Activated CD4-positive, CD25-positive, alpha-beta regulatory T cell treated with anti-CD3 and anti-CD28 coated beads, Interleukin-2, amount 50 U/mL, for 16 hours (primary cell): ENCODE measurements around the gene PTPRK.
A peak's percentile ranks its signal among the peaks of the same experiment; 100 is the strongest.

Source experiments
- DNase-seq: peaks from one replicate; pipeline ENCODE4 v3.0.0-alpha.2; 2020; ENCODE audit warnings: low read depth, low spot score

Gene PTPRK

GRCh38 chr6:128520436-128521281 lies at the start of gene PTPRK:
TSS of gene PTPRK (minus strand) at chr6:128520599. CDS start at chr6:128520358, 241 bp downstream.
- DNase-seq = peak; percentile 55

GRCh38 chr6:128567029-128567428 lies 46.6 kb upstream of the PTPRK start:
- DNase-seq = no peak

GRCh38 chr6:128560966-128561365 lies 40.6 kb upstream of the PTPRK start:
- no peak for DNase-seq

- DNase-seq = no peak
Observed at GRCh38 chr6:128558924-128559323, 38.5 kb upstream of the PTPRK start.

- no peak for DNase-seq
Observed at GRCh38 chr6:128558021-128558420, 37.6 kb upstream of the PTPRK start.

GRCh38 chr6:128557081-128557480 lies 36.7 kb upstream of the PTPRK start:
- no peak for DNase-seq

- no peak for DNase-seq
Observed at GRCh38 chr6:128554302-128554701, 33.9 kb upstream of the PTPRK start.

- no peak for DNase-seq
Observed at GRCh38 chr6:128541261-128541660, 20.9 kb upstream of the PTPRK start.

GRCh38 chr6:128538763-128539162 lies 18.4 kb upstream of the PTPRK start:
- no peak for DNase-seq

GRCh38 chr6:128532827-128533226 lies 12.4 kb upstream of the PTPRK start:
- no peak for DNase-seq

GRCh38 chr6:128532136-128532535 lies 11.7 kb upstream of the PTPRK start:
- DNase-seq = no peak

- no peak for DNase-seq
Observed at GRCh38 chr6:128531696-128532095, 11.3 kb upstream of the PTPRK start.

GRCh38 chr6:128528241-128528640 lies 7.8 kb upstream of the PTPRK start:
- no peak for DNase-seq

GRCh38 chr6:128527375-128527774 lies 7.0 kb upstream of the PTPRK start:
- DNase-seq = no peak

- no peak for DNase-seq
Observed at GRCh38 chr6:128526152-128526914, 5.9 kb upstream of the PTPRK start.

- DNase-seq = no peak
Observed at GRCh38 chr6:128525406-128525805, 5.0 kb upstream of the PTPRK start.

GRCh38 chr6:128521282-128521632 lies 858 bp upstream of the PTPRK start:
- no peak for DNase-seq

- DNase-seq = no peak
Observed at GRCh38 chr6:128519931-128520435, 416 bp downstream of the PTPRK start.

- no peak for DNase-seq
Observed at GRCh38 chr6:128519132-128519930, 1.1 kb downstream of the PTPRK start.

GRCh38 chr6:128518434-128519131 lies 1.8 kb downstream of the PTPRK start:
- no peak for DNase-seq

- no peak for DNase-seq
Observed at GRCh38 chr6:128517124-128517523, 3.3 kb downstream of the PTPRK start.
